GM23338 (cell line): ENCODE data around the gene SERPINB10. TPM values are rescaled to one million over a fixed set of nuclear protein-coding genes. Genes with fewer than 3 reads are reported as not detected.

Source experiments
- ATAC-seq: fragments of 200-7000 bp; cut with Tn5 transposase; 3 replicates; pipeline ENCODE4 v1.9.1; 2020
- DNase-seq: peaks from one replicate; pipeline ENCODE4 v3.0.0-alpha.2; 2015; ENCODE audit warnings: low spot score
- H2AFZ ChIP-seq: fragments of 200-600 bp; sonication (generic); 2 replicates; pipeline ENCODE4 v1.8.0; 2016; ENCODE audit warnings: antibody characterized with exemption, mild to moderate bottlenecking, moderate library complexity
- H3F3A ChIP-seq: fragments of 200-600 bp; sonication (generic); replicated peaks from 2 replicates; pipeline ENCODE4 v1.8.0; 2017; ENCODE audit warnings: antibody characterized with exemption, mixed run types, low read depth
- H3K27ac ChIP-seq: fragments of 200-600 bp; sonication (generic); 2 replicates; pipeline ENCODE4 v1.6.1; 2016; ENCODE audit warnings: low read depth
- H3K27me3 ChIP-seq: fragments of 200-600 bp; sonication (generic); 2 replicates; pipeline ENCODE4 v1.8.0; 2016; ENCODE audit warnings: mild to moderate bottlenecking, mixed run types, moderate library complexity; ENCODE audit not compliant: insufficient read depth
- H3K36me3 ChIP-seq: fragments of 200-600 bp; sonication (generic); 2 replicates; pipeline ENCODE4 v1.8.0; 2016; ENCODE audit warnings: mild to moderate bottlenecking; ENCODE audit not compliant: insufficient read depth
- H3K4me1 ChIP-seq: fragments of 200-600 bp; sonication (generic); 2 replicates; pipeline ENCODE4 v1.8.0; 2016; ENCODE audit warnings: mild to moderate bottlenecking, moderate library complexity; ENCODE audit not compliant: insufficient read depth
- H3K4me2 ChIP-seq: fragments of 200-600 bp; sonication (generic); 2 replicates; pipeline ENCODE4 v1.7.1; 2017; ENCODE audit warnings: mixed run types
- H3K4me3 ChIP-seq: fragments of 200-600 bp; sonication (generic); 2 replicates; pipeline ENCODE4 v1.6.1; 2016; ENCODE audit warnings: mixed run types
- H3K79me2 ChIP-seq: fragments of 200-600 bp; sonication (generic); replicated peaks from 2 replicates; pipeline ENCODE4 v1.8.0; 2017; ENCODE audit warnings: mild to moderate bottlenecking; ENCODE audit not compliant: insufficient read depth
- H3K9me2 ChIP-seq: fragments of 200-600 bp; sonication (generic); 2 replicates; pipeline ENCODE4 v1.8.0; 2017; ENCODE audit not compliant: insufficient read depth
- H4K20me1 ChIP-seq: fragments of 200-600 bp; sonication (generic); replicated peaks from 2 replicates; pipeline ENCODE4 v1.8.0; 2017; ENCODE audit warnings: mild to moderate bottlenecking; ENCODE audit not compliant: insufficient read depth
- H3K27ac Mint-ChIP-seq: 2 replicates; pipeline ENCODE4 v1.8.0; 2020; ENCODE audit warnings: inconsistent platforms, mild to moderate bottlenecking, moderate library complexity, mixed read lengths
- H3K27me3 Mint-ChIP-seq: 3 replicates; pipeline ENCODE4 v1.8.0; 2022; ENCODE audit warnings: low read depth, mild to moderate bottlenecking, moderate library complexity, mixed read lengths, inconsistent platforms; ENCODE audit not compliant: insufficient read depth, poor library complexity
- H3K36me3 Mint-ChIP-seq: 3 replicates; pipeline ENCODE4 v1.8.0; 2021; ENCODE audit warnings: low read depth, mild to moderate bottlenecking, inconsistent platforms, moderate library complexity, mixed read lengths
- H3K4me1 Mint-ChIP-seq: 3 replicates; pipeline ENCODE4 v1.8.0; 2020; ENCODE audit warnings: mild to moderate bottlenecking, inconsistent platforms, mixed read lengths
- H3K4me3 Mint-ChIP-seq: 3 replicates; pipeline ENCODE4 v1.8.0; 2021; ENCODE audit warnings: moderate library complexity, mild to moderate bottlenecking, inconsistent platforms, mixed read lengths
- H3K9me3 Mint-ChIP-seq: 3 replicates; pipeline ENCODE4 v1.8.0; 2020; ENCODE audit warnings: moderate library complexity, mild to moderate bottlenecking, inconsistent platforms, mixed read lengths
- CREB1 ChIP-seq: fragments of 250-450 bp; sonication (Bioruptor Pico); IDR thresholded peaks from 2 replicates; pipeline ENCODE4 v1.5.0; 2020; ENCODE audit warnings: low read depth, mild to moderate bottlenecking, moderate library complexity
- CTCF ChIP-seq, 2 experiments: fragments of 200-600 bp in 1 of 2; sonication (generic) in 1 of 2; conservative IDR thresholded peaks; 2 replicates each; pipeline versions ENCODE4 v1.5.1 to v1.6.1; 2016 to 2017; ENCODE audit warnings: antibody characterized with exemption in 2 of 2, low read depth in 2 of 2, mild to moderate bottlenecking in 2 of 2, moderate library complexity in 1 of 2
- EZH2 ChIP-seq: fragments of 200-600 bp; sonication (generic); IDR thresholded peaks from one replicate; pipeline ENCODE4 v1.8.0; 2017; ENCODE audit warnings: antibody characterized with exemption, mild to moderate bottlenecking, low read depth; ENCODE audit not compliant: unreplicated experiment
- NANOG ChIP-seq: IDR thresholded peaks from 2 replicates; pipeline ENCODE4 v1.6.1; 2016; ENCODE audit warnings: antibody characterized with exemption, borderline replicate concordance
- POLR2AphosphoS5 ChIP-seq: IDR thresholded peaks from 2 replicates; pipeline ENCODE4 v1.6.1; 2016; ENCODE audit warnings: antibody characterized with exemption, low read depth
- REST ChIP-seq: IDR thresholded peaks from one replicate; pipeline ENCODE4 v1.6.1; 2018; ENCODE audit warnings: antibody characterized with exemption; ENCODE audit not compliant: unreplicated experiment
- STAT1 ChIP-seq: IDR thresholded peaks from one replicate; pipeline ENCODE4 v1.6.1; 2016; ENCODE audit warnings: antibody characterized with exemption; ENCODE audit not compliant: unreplicated experiment
- ZNF114 ChIP-seq: fragments of 250-450 bp; sonication (Bioruptor Pico); IDR thresholded peaks from 2 replicates; pipeline ENCODE4 v1.5.0; 2020; ENCODE audit warnings: mild to moderate bottlenecking, moderate library complexity
- polyA plus RNA-seq: library from polyadenylated mRNA; unstranded; fragments of >200 nt; fragmentation: Nextera tagmentation; extraction: Ambion mirVana; gene quantifications from 2 replicates; pipeline ENCODE4 v1.2.1, GENCODE V29; 2016
- total RNA-seq: library from RNA; depleted of rRNA; stranded (reverse); fragments of >200 nt; shearing (Covaris generic); gene quantifications from 2 replicates; pipeline ENCODE4 v1.2.3, GENCODE V29; 2014
- TF ChIP-seq, protein P1 (sequence below): IDR thresholded peaks from 2 replicates; pipeline ENCODE4 v1.6.1; 2016; ENCODE audit warnings: antibody characterized with exemption

SERPINB10 gene
- total and polyA plus RNA-seq, 2 experiments from 2014 or later, result not detected

DNA sequence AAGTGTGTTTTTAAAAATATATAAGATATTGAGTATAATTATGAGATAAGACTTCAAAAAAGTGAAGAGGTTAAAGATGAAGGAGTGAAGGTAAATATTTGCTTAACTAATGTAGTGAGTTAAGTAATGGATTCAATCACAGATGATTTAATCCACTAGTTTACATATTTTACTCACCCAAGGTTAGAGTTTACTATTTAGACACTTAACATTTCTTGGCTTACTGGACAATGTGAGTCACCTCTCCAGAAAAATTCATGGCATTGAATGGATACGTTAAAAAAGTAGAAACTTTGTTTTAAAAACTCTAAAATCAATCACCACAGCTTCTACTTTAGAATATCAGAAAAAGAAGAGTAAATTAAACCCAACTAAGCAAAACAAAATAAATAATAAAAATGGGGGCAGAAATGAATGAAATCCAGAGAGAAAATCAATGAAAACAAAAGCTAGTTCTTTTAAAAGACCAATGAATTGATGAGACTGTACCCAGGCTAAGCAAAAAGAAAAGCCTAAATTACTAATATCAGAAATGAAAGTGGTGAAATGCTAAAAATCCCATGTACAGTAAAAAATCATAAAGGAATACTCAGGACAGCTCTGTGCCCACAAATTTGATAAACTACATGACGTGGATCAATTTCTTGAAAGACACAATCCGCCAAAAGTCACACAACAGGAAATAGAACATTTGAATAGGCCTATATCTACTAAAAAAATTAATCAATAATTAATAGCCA lies 39.5 kb downstream of the SERPINB10 start:
- Mint-ChIP-seq H3K27ac (no peak overlapping the region), H3K9me3 (no peaks in the 10 kb centered on the region; the same call in 2 of the 3 replicates), H3K27me3 (peaks cover 3% of the 10 kb centered on the region), H3K4me3 (no peak overlapping the region), H3K36me3 (no peaks in the 10 kb centered on the region), H3K4me1 (peaks cover 13% of the 10 kb centered on the region)
- TF ChIP-seq, protein P1, sequence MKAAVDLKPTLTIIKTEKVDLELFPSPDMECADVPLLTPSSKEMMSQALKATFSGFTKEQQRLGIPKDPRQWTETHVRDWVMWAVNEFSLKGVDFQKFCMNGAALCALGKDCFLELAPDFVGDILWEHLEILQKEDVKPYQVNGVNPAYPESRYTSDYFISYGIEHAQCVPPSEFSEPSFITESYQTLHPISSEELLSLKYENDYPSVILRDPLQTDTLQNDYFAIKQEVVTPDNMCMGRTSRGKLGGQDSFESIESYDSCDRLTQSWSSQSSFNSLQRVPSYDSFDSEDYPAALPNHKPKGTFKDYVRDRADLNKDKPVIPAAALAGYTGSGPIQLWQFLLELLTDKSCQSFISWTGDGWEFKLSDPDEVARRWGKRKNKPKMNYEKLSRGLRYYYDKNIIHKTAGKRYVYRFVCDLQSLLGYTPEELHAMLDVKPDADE, result no peak
- TF ChIP-seq STAT1 (no peak), EZH2 (no peak), NANOG (no peak)
- H2AFZ ChIP-seq, result no peak overlapping the region
- H3K79me2 ChIP-seq, result no peaks in the 10 kb centered on the region
- H3K4me1 ChIP-seq, result peaks cover 9% of the 10 kb centered on the region; the same call in 1 of the 2 replicates
- H3K27me3 ChIP-seq, result peaks cover 14% of the 10 kb centered on the region
- ATAC-seq, result no peak
- no peaks in the 10 kb centered on the region for H3K36me3 ChIP-seq
- no peak overlapping the region for H3K4me2 ChIP-seq
- H3K9me2 ChIP-seq, result no peaks in the 10 kb centered on the region
- no peaks in the 10 kb centered on the region for H4K20me1 ChIP-seq
- H3K27ac ChIP-seq, result no peak overlapping the region
- 0 out of 2 replicates have a peak, but pooled peaks cover 7% of the 10 kb centered on the region for H3F3A ChIP-seq
- H3K4me3 ChIP-seq, result no peak overlapping the region
- DNase-seq, result no peak

DNA sequence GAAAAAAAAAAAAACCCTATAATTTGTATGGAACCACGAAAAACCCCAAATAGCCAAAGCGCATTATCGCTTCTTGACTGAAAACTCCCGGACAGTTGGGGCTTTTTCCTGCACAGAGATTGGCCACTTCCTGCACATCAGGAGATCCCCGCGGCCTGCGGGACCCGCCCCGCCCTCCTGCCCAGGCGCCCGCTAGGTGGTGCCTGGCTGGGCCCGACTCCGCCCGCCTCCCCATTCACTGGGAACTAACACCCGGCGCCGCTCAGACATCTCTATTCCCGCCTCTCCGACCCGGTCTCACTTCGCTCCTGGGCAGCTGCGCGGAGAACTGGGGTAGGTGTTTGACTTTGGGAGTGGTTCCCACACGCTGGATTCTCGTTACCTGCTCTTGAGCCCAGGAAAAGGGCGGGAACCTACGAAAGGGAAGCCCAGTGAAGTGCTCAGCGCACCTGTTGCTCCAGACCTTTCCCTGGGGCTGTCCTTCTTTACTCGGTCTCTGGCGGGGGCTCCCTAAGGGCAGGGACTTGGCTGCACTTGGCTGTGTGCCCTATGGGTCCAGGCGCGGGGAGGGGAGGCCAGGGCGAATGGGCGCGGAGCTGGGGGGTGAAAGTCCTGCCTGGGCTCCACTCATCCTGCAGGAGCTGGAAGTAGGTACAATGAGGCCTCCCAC lies 41.4 kb downstream of the SERPINB10 start, which contains the start of gene HMSD:
Gene HMSD, plus strand, starts transcription at position 234 of the 670 bp plus-strand sequence. CDS start 4,155 bp downstream, outside the sequence.
- Mint-ChIP-seq H3K4me3 (peak within 1 kb of the TSS; percentile 78), H3K36me3 (no peaks in the 10 kb centered on the region), H3K4me1 (peaks cover 13% of the 10 kb centered on the region), H3K9me3 (no peaks in the 10 kb centered on the region; the same call in 2 of the 3 replicates), H3K27ac (no peak within 1 kb of the TSS; the same call in 1 of the 2 replicates), H3K27me3 (peaks cover 3% of the 10 kb centered on the region)
- no peaks in the 10 kb centered on the region for H3K9me2 ChIP-seq
- H3K36me3 ChIP-seq, result no peaks in the 10 kb centered on the region
- no peaks in the 10 kb centered on the region for H3K79me2 ChIP-seq
- DNase-seq (peak; percentile 83), ATAC-seq (peak; percentile 99)
- H2AFZ ChIP-seq, result peak within 1 kb of the TSS; percentile 77
- peaks cover 14% of the 10 kb centered on the region; the same call in 1 of the 2 replicates for H3K27me3 ChIP-seq
- H4K20me1 ChIP-seq, result no peaks in the 10 kb centered on the region
- H3K27ac ChIP-seq, result no peak within 1 kb of the TSS
- peaks cover 9% of the 10 kb centered on the region; the same call in 1 of the 2 replicates for H3K4me1 ChIP-seq
- TF ChIP-seq CTCF (conservative IDR thresholded peaks at IDR 0.05; ENCODE audit: low read depth in 2 of 2) (peak; percentile 39 to 43; a peak in 2 of 4 replicates), REST (no peak), CREB1 (CRISPR knock-in tag) (no peak), POLR2AphosphoS5 (peak; percentile 50), ZNF114 (CRISPR knock-in tag) (no peak), STAT1 (no peak)
- H3K4me2 ChIP-seq, result peak within 1 kb of the TSS; percentile 85
- H3K4me3 ChIP-seq, result peak within 1 kb of the TSS; percentile 66
- 0 out of 2 replicates have a peak, but pooled peaks cover 7% of the 10 kb centered on the region for H3F3A ChIP-seq
